Panc1 (cell line): ENCODE data around the gene NDRG4.

ENCODE experiments used
- POLR2AphosphoS5 ChIP-seq: IDR thresholded peaks from 2 replicates; pipeline ENCODE4 v1.6.1; 2012; ENCODE audit warnings: mild to moderate bottlenecking, low read depth, low read length, moderate library complexity
- SIN3A ChIP-seq: IDR thresholded peaks from 2 replicates; pipeline ENCODE4 v1.6.1; 2012; ENCODE audit warnings: low read depth, mild to moderate bottlenecking, low read length, moderate library complexity, borderline replicate concordance; ENCODE audit not compliant: insufficient read depth
- TCF7L2 ChIP-seq: IDR thresholded peaks from 2 replicates; pipeline ENCODE4 v1.6.1; 2011; ENCODE audit warnings: mild to moderate bottlenecking, low read depth, low read length, inconsistent platforms
- TF ChIP-seq, protein P1 (sequence below): fragments of 450-650 bp; IDR thresholded peaks from 2 replicates; pipeline ENCODE4 v1.5.1; 2017; ENCODE audit warnings: mild to moderate bottlenecking
- TF ChIP-seq, protein P2 (sequence below), 2 experiments: IDR thresholded peaks; 2 replicates each; pipeline ENCODE4 v1.6.1; 2011 to 2012; ENCODE audit warnings: low read depth in 2 of 2, control low read depth in 1 of 2, low read length in 1 of 2, mild to moderate bottlenecking in 1 of 2, moderate library complexity in 1 of 2; ENCODE audit not compliant: insufficient read depth in 1 of 2

DNA sequence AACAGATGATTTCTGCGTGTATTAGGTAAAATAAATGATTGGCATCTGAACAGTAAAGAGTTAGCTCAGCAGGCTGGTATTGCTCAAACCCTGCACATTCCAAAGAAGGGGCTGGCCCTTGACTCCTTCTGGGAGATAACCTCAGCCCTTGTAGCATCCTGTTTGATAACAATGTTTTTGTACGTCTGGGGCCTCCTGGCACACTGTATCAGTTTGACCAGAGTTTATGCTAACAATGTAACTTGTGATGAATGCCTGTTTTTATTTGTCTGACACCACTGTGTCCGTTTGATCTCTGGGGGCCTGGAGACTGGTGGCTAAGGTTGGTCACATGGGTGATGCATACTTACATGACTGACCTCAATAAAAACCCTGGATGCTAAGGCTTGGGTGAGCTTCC is 43.8 kb upstream of the NDRG4 start:
- TF ChIP-seq, protein P1, sequence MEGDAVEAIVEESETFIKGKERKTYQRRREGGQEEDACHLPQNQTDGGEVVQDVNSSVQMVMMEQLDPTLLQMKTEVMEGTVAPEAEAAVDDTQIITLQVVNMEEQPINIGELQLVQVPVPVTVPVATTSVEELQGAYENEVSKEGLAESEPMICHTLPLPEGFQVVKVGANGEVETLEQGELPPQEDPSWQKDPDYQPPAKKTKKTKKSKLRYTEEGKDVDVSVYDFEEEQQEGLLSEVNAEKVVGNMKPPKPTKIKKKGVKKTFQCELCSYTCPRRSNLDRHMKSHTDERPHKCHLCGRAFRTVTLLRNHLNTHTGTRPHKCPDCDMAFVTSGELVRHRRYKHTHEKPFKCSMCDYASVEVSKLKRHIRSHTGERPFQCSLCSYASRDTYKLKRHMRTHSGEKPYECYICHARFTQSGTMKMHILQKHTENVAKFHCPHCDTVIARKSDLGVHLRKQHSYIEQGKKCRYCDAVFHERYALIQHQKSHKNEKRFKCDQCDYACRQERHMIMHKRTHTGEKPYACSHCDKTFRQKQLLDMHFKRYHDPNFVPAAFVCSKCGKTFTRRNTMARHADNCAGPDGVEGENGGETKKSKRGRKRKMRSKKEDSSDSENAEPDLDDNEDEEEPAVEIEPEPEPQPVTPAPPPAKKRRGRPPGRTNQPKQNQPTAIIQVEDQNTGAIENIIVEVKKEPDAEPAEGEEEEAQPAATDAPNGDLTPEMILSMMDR = no peak
- TF ChIP-seq POLR2AphosphoS5 (no peak), SIN3A (no peak), TCF7L2 (no peak)
- TF ChIP-seq, protein P2, sequence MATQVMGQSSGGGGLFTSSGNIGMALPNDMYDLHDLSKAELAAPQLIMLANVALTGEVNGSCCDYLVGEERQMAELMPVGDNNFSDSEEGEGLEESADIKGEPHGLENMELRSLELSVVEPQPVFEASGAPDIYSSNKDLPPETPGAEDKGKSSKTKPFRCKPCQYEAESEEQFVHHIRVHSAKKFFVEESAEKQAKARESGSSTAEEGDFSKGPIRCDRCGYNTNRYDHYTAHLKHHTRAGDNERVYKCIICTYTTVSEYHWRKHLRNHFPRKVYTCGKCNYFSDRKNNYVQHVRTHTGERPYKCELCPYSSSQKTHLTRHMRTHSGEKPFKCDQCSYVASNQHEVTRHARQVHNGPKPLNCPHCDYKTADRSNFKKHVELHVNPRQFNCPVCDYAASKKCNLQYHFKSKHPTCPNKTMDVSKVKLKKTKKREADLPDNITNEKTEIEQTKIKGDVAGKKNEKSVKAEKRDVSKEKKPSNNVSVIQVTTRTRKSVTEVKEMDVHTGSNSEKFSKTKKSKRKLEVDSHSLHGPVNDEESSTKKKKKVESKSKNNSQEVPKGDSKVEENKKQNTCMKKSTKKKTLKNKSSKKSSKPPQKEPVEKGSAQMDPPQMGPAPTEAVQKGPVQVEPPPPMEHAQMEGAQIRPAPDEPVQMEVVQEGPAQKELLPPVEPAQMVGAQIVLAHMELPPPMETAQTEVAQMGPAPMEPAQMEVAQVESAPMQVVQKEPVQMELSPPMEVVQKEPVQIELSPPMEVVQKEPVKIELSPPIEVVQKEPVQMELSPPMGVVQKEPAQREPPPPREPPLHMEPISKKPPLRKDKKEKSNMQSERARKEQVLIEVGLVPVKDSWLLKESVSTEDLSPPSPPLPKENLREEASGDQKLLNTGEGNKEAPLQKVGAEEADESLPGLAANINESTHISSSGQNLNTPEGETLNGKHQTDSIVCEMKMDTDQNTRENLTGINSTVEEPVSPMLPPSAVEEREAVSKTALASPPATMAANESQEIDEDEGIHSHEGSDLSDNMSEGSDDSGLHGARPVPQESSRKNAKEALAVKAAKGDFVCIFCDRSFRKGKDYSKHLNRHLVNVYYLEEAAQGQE (IDR thresholded peaks at IDR 0.05; ENCODE audit: insufficient read depth in 1 of 2, low read depth in 2 of 2, low read length in 1 of 2) = no peak
